GM23248 (cell line): Measurements from ENCODE around the gene PLCB1. TPM values are rescaled to one million over a fixed set of nuclear protein-coding genes. Genes with fewer than 3 reads are reported as not detected.

Experiments
- DNase-seq: peaks from one replicate; pipeline ENCODE4 v3.0.0-alpha.2; 2015
- H2AFZ ChIP-seq: fragments of 200-600 bp; sonication (generic); 2 replicates; pipeline ENCODE4 v1.6.1; 2016; ENCODE audit warnings: antibody characterized with exemption
- H3F3A ChIP-seq: fragments of 200-600 bp; sonication (generic); 2 replicates; pipeline ENCODE4 v1.6.1; 2016; ENCODE audit warnings: mild to moderate bottlenecking, antibody characterized with exemption, mixed run types; ENCODE audit not compliant: insufficient read depth
- H3K27ac ChIP-seq: fragments of 200-600 bp; sonication (generic); 2 replicates; pipeline ENCODE4 v1.5.1; 2016; ENCODE audit warnings: mild to moderate bottlenecking
- H3K27me3 ChIP-seq: fragments of 200-600 bp; sonication (generic); replicated peaks from 2 replicates; pipeline ENCODE4 v1.6.1; 2016; ENCODE audit warnings: mild to moderate bottlenecking; ENCODE audit not compliant: insufficient read depth
- H3K36me3 ChIP-seq: fragments of 200-600 bp; sonication (generic); 2 replicates; pipeline ENCODE4 v1.6.1; 2016; ENCODE audit warnings: low read depth, mild to moderate bottlenecking
- H3K4me1 ChIP-seq: fragments of 200-600 bp; sonication (generic); 2 replicates; pipeline ENCODE4 v1.6.1; 2016; ENCODE audit warnings: mild to moderate bottlenecking; ENCODE audit not compliant: insufficient read depth
- H3K4me2 ChIP-seq: fragments of 200-600 bp; sonication (generic); one replicate; pipeline ENCODE4 v1.6.1; 2016; ENCODE audit warnings: mild to moderate bottlenecking; ENCODE audit not compliant: unreplicated experiment
- H3K4me3 ChIP-seq: fragments of 200-600 bp; sonication (generic); 2 replicates; pipeline ENCODE4 v1.5.1; 2016; ENCODE audit warnings: mild to moderate bottlenecking
- H3K79me2 ChIP-seq: fragments of 200-600 bp; sonication (generic); 2 replicates; pipeline ENCODE4 v1.6.1; 2016; ENCODE audit warnings: mild to moderate bottlenecking; ENCODE audit not compliant: insufficient read depth
- H3K9ac ChIP-seq: fragments of 200-600 bp; sonication (generic); 2 replicates; pipeline ENCODE4 v1.6.1; 2016; ENCODE audit warnings: mild to moderate bottlenecking
- H3K9me2 ChIP-seq: fragments of 200-600 bp; sonication (generic); 2 replicates; pipeline ENCODE4 v1.6.1; 2016; ENCODE audit warnings: mixed run types, mild to moderate bottlenecking, moderate library complexity; ENCODE audit not compliant: insufficient read depth
- H3K9me3 ChIP-seq: fragments of 200-600 bp; sonication (generic); one replicate; pipeline ENCODE4 v1.6.1; 2017; ENCODE audit warnings: low read depth
- H4K20me1 ChIP-seq: fragments of 200-600 bp; sonication (generic); 2 replicates; pipeline ENCODE4 v1.6.0; 2016; ENCODE audit not compliant: insufficient read depth
- EZH2 ChIP-seq: fragments of 200-600 bp; sonication (generic); IDR thresholded peaks from 2 replicates; pipeline ENCODE4 v1.6.1; 2018; ENCODE audit warnings: antibody characterized with exemption, mild to moderate bottlenecking; ENCODE audit not compliant: insufficient read depth, poor library complexity, severe bottlenecking
- EZH2phosphoT487 ChIP-seq: fragments of 200-600 bp; sonication (generic); IDR thresholded peaks from 2 replicates; pipeline ENCODE4 v1.6.1; 2018; ENCODE audit warnings: antibody characterized with exemption, moderate library complexity, mild to moderate bottlenecking, low read depth; ENCODE audit not compliant: insufficient read depth
- WGBS, 2 experiments: methylation state at CpG; one replicate each; pipeline ENCODE4 v1.1.6; 2015 to 2017; ENCODE audit warnings: low lambda C conversion rate in 2 of 2, low coverage in 1 of 2; ENCODE audit errors: missing lambda C conversion rate in 2 of 2; 5-methylcytosine and 5-hydroxymethylcytosine counted together
- in situ Hi-C: fragments of 300-500 bp; cut with MboI; formaldehyde crosslinking; loops from 2 replicates; pipeline ENCODE4 v1.15.0; 2020
- polyA plus RNA-seq: library from polyadenylated mRNA; unstranded; fragments of >200 nt; fragmentation: Nextera tagmentation; extraction: Ambion mirVana; gene quantifications from 2 replicates; pipeline ENCODE4 v1.2.1, GENCODE V29; 2016
- total RNA-seq: library from RNA; depleted of rRNA; stranded (reverse); fragments of >200 nt; shearing (Covaris generic); gene quantifications from 2 replicates; pipeline ENCODE4 v1.2.3, GENCODE V29; 2014

The PLCB1 gene
- total and polyA plus RNA-seq, 2 experiments from 2014 or later: 3.7 to 12.8 TPM

DNA sequence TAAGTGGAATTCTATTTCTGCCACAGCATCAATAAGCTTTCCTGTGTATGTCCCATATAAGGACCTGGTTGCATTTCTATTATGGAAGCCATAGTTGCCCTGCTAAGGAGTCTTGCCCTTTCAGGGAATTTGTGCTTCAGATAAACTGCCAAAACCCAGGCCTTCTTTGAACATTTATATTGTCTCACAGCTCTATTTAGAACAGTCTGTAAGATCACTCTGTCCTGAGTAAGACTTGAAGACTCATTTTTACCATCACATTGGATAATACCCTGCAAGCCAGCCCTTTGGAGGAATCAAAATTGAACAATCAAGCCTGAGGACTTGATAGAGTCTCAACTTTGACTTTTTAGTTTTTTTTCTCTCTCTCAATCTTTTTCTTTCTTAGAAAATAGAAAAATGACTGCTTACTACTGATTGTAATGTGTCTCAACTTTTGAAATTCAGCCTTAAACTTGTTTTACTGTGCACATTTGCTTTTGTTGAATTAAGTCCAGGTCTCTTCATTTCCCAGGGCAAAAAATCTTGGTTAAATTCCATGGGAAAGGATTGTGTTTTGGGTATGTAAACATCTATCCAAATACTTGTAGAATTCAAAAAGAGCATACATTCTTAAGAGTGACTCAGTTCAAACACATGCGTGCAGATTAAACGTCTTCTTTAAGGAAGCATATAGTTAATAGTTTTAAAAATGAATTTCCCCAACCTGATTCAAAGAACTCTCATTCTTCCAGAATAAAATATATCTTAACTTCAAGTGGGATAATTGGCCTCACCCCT lies 91.2 kb downstream of the PLCB1 start:
- H3K9me3 ChIP-seq: no peaks in the 10 kb centered on the region
- WGBS, 2 experiments: 8 to 11% methylated on average over 2 of the region's 2 CpGs
- no peaks in the 10 kb centered on the region for H3K36me3 ChIP-seq
- peak; percentile 75 for DNase-seq
- H2AFZ ChIP-seq: peak overlapping the region; percentile 32
- H3K9ac ChIP-seq: peak overlapping the region; percentile 51
- H4K20me1 ChIP-seq: no peaks in the 10 kb centered on the region
- in situ Hi-C loops: no loop called here
- H3K27me3 ChIP-seq: no peaks in the 10 kb centered on the region
- peaks cover 33% of the 10 kb centered on the region for H3F3A ChIP-seq
- peak overlapping the region; percentile 70 for H3K4me2 ChIP-seq
- no peaks in the 10 kb centered on the region for H3K9me2 ChIP-seq
- no peaks in the 10 kb centered on the region for H3K79me2 ChIP-seq
- H3K4me1 ChIP-seq: peaks cover 38% of the 10 kb centered on the region
- peak overlapping the region; percentile 81 for H3K27ac ChIP-seq
- H3K4me3 ChIP-seq: peak overlapping the region; percentile 13; the same call in 1 of the 2 replicates
- no peak for TF ChIP-seq EZH2
- TF ChIP-seq EZH2phosphoT487: no peak

DNA sequence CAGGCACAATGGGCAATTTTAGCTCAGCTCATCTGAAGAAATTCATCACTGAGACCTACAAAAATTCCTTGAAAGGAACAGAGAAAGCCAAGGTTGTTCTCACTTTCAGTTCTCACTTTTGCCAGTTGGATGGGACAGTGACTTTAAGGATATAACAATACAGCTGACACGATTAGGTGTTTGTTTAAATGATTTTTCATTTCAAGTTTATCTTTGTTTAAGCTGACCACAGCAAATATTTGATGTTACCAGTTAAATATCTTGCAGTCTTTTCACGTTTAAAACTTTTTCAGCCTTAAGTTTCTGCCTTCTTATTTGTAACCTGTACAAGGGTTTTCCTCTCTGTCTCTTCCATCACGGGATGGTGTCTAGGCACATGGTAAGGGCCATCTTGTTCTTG lies 93.6 kb downstream of the PLCB1 start:
- Histone ChIP-seq H3K9ac (no peak overlapping the region), H3F3A (peaks cover 24% of the 10 kb centered on the region), H3K9me3 (no peaks in the 10 kb centered on the region), H3K9me2 (no peaks in the 10 kb centered on the region), H3K79me2 (no peaks in the 10 kb centered on the region), H3K27me3 (no peaks in the 10 kb centered on the region), H3K27ac (no peak overlapping the region), H3K4me1 (peaks cover 25% of the 10 kb centered on the region), H3K4me3 (no peak overlapping the region), H3K36me3 (no peaks in the 10 kb centered on the region), H3K4me2 (no peak overlapping the region), H2AFZ (no peak overlapping the region), H4K20me1 (no peaks in the 10 kb centered on the region)
- in situ Hi-C loops: no loop called here
- DNase-seq: no peak
- TF ChIP-seq EZH2phosphoT487 (no peak), EZH2 (no peak)
- 86 to 94% methylated on average over 3 of the region's 3 CpGs for WGBS, 2 experiments

DNA sequence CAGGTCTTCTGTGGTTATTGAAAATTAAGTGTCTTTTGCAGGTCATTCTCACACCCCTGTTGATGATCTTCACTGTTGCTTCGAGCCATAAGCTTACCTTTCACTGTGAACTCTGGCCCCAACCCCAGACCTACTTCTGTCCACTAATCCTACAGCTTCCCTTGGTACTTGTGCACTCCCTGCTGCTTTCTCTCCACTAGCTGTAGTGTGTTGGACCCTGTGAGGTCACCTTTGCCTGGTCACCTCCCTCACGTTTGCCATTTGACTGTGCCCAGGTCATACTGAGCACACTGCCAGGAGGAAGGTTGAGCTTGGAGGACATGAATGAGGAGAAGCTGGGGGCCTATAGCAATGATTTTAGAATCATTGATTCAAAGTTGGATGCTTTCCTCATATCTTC lies 94.0 kb downstream of the PLCB1 start:
- H3K79me2 ChIP-seq: no peaks in the 10 kb centered on the region
- 95 to 96% methylated on average over 2 of the region's 2 CpGs for WGBS, 2 experiments
- H3K9me3 ChIP-seq: no peaks in the 10 kb centered on the region
- no peaks in the 10 kb centered on the region for H3K36me3 ChIP-seq
- no peak overlapping the region for H3K27ac ChIP-seq
- no peak overlapping the region for H2AFZ ChIP-seq
- DNase-seq: no peak
- no peak for TF ChIP-seq EZH2phosphoT487
- no peak for TF ChIP-seq EZH2
- H3K27me3 ChIP-seq: no peaks in the 10 kb centered on the region
- H3F3A ChIP-seq: peaks cover 24% of the 10 kb centered on the region
- H3K9ac ChIP-seq: no peak overlapping the region
- no peaks in the 10 kb centered on the region for H4K20me1 ChIP-seq
- H3K4me2 ChIP-seq: no peak overlapping the region
- in situ Hi-C loops: no loop called here
- H3K9me2 ChIP-seq: no peaks in the 10 kb centered on the region
- H3K4me3 ChIP-seq: no peak overlapping the region
- H3K4me1 ChIP-seq: peaks cover 25% of the 10 kb centered on the region

DNA sequence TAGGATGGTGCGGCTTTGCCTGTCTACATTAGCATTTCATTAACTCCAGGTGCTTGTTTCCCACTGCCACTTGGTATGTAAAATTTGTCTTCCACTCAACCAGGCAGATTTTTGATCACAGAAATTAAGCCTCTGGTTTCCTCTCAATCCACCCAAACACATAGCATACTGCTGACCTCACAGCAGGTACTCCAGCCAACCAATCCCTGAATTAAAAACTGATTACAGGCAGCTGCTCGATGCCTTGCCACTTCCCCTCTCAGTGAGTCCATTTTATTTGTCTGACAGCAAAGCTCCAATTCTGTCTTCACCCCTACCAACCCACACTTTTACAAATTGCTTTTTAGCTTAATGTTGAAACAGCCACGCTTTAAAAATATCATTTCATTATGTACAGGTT lies 95.2 kb downstream of the PLCB1 start:
- in situ Hi-C loops: no loop called here
- H3K4me2 ChIP-seq: no peak overlapping the region

More for the DNA sequence above, 95.2 kb downstream of the PLCB1 start:
- no peak for DNase-seq
- no peaks in the 10 kb centered on the region for H3K9me2 ChIP-seq
- no peaks in the 10 kb centered on the region for H3K27me3 ChIP-seq
- H3F3A ChIP-seq: peaks cover 17% of the 10 kb centered on the region
- H2AFZ ChIP-seq: no peak overlapping the region
- no peaks in the 10 kb centered on the region for H3K79me2 ChIP-seq
- H3K9me3 ChIP-seq: no peaks in the 10 kb centered on the region
- 72 to 75% methylated on average over 3 of the region's 3 CpGs for WGBS, 2 experiments
- no peak overlapping the region for H3K27ac ChIP-seq
- H3K4me3 ChIP-seq: no peak overlapping the region
- TF ChIP-seq EZH2 (no peak), EZH2phosphoT487 (no peak)
- H4K20me1 ChIP-seq: no peaks in the 10 kb centered on the region
- no peak overlapping the region for H3K9ac ChIP-seq
- H3K36me3 ChIP-seq: no peaks in the 10 kb centered on the region
- peaks cover 23% of the 10 kb centered on the region for H3K4me1 ChIP-seq
